Measurements from ENCODE around the gene DTX3. TPM values are rescaled to one million over a fixed set of nuclear protein-coding genes. Genes with fewer than 3 reads are reported as not detected.
"Not testable (repeated sequence)": the region's sequence is repeated elsewhere in the genome, so short reads cannot be mapped to it uniquely, and the experiment has no call there.

Gene DTX3
- total RNA-seq, 2 experiments from 2014 or later = 31.5 to 32.8 TPM

GRCh38 chr12:57613427-57614109, 8.9 kb downstream of the DTX3 start:
- Mint-ChIP-seq H3K9me3 (no peaks in the 10 kb centered on the region), H3K4me1 (peaks cover 10% of the 10 kb centered on the region), H3K36me3 (no peaks in the 10 kb centered on the region), H3K27me3 (peaks cover 63% of the 10 kb centered on the region), H3K27ac (no peak overlapping the region), H3K4me3 (no peak overlapping the region)
- POLR2A ChIA-PET = no interaction called here
- DNase-seq (no peak), ATAC-seq (ENCODE audit: low read depth) (no peak)

GRCh38 chr12:57614178-57614947, 9.7 kb downstream of the DTX3 start:
- peaks cover 71% of the 10 kb centered on the region for H3K27me3 Mint-ChIP-seq
- H3K4me1 Mint-ChIP-seq = peaks cover 15% of the 10 kb centered on the region
- no peak for DNase-seq
- no peak overlapping the region for H3K27ac Mint-ChIP-seq
- no peaks in the 10 kb centered on the region for H3K36me3 Mint-ChIP-seq
- ATAC-seq (ENCODE audit: low read depth) = no peak
- H3K4me3 Mint-ChIP-seq = no peak overlapping the region
- POLR2A ChIA-PET = no interaction called here
- H3K9me3 Mint-ChIP-seq = no peaks in the 10 kb centered on the region

- DNase-seq = no peak
- H3K27ac Mint-ChIP-seq = no peak overlapping the region
- no peak overlapping the region for H3K4me3 Mint-ChIP-seq
- POLR2A ChIA-PET = no interaction called here
- peaks cover 15% of the 10 kb centered on the region for H3K4me1 Mint-ChIP-seq
- no peaks in the 10 kb centered on the region for H3K9me3 Mint-ChIP-seq
- no peaks in the 10 kb centered on the region for H3K36me3 Mint-ChIP-seq
- no peak for ATAC-seq (ENCODE audit: low read depth)
- peaks cover 76% of the 10 kb centered on the region for H3K27me3 Mint-ChIP-seq
Measured at GRCh38 chr12:57614948-57615500, 10.4 kb downstream of the DTX3 start.

- no peak for ATAC-seq (ENCODE audit: low read depth)
- no peak overlapping the region for H3K4me3 Mint-ChIP-seq
- H3K4me1 Mint-ChIP-seq = peaks cover 18% of the 10 kb centered on the region
- H3K27me3 Mint-ChIP-seq = peaks cover 77% of the 10 kb centered on the region
- POLR2A ChIA-PET = no interaction called here
- H3K9me3 Mint-ChIP-seq = no peaks in the 10 kb centered on the region
- no peaks in the 10 kb centered on the region for H3K36me3 Mint-ChIP-seq
- no peak overlapping the region for H3K27ac Mint-ChIP-seq
- DNase-seq = no peak
Measured at GRCh38 chr12:57615637-57616036, 11.0 kb downstream of the DTX3 start.

- DNase-seq = no peak
- H3K9me3 Mint-ChIP-seq = no peaks in the 10 kb centered on the region
- no peak overlapping the region for H3K4me3 Mint-ChIP-seq
- H3K27ac Mint-ChIP-seq = no peak overlapping the region
- H3K4me1 Mint-ChIP-seq = peaks cover 24% of the 10 kb centered on the region
- H3K27me3 Mint-ChIP-seq = peaks cover 82% of the 10 kb centered on the region
- no peaks in the 10 kb centered on the region for H3K36me3 Mint-ChIP-seq
- POLR2A ChIA-PET = no interaction called here
- no peak for ATAC-seq (ENCODE audit: low read depth)
Measured at GRCh38 chr12:57616383-57617101, 11.9 kb downstream of the DTX3 start.

GRCh38 chr12:57617942-57618341, 13.3 kb downstream of the DTX3 start:
- DNase-seq (no peak), ATAC-seq (ENCODE audit: low read depth) (no peak)
- H3K27me3 Mint-ChIP-seq = peaks cover 84% of the 10 kb centered on the region
- peaks cover 27% of the 10 kb centered on the region for H3K4me1 Mint-ChIP-seq
- no peak overlapping the region for H3K4me3 Mint-ChIP-seq
- no peak overlapping the region for H3K27ac Mint-ChIP-seq
- POLR2A ChIA-PET = no interaction called here
- H3K9me3 Mint-ChIP-seq = no peaks in the 10 kb centered on the region
- H3K36me3 Mint-ChIP-seq = no peaks in the 10 kb centered on the region

- DNase-seq; POLR2A ChIA-PET; H3K36me3 Mint-ChIP-seq; ATAC-seq (ENCODE audit: low read depth); H3K9me3 Mint-ChIP-seq; H3K4me3 Mint-ChIP-seq; H3K27ac Mint-ChIP-seq: not testable (repeated sequence)
- Mint-ChIP-seq H3K27me3 (peaks cover 84% of the 10 kb centered on the region), H3K4me1 (peaks cover 27% of the 10 kb centered on the region)
Measured at GRCh38 chr12:57618431-57618830, 13.8 kb downstream of the DTX3 start.

- POLR2A ChIA-PET = interaction anchor here (0.6 to 0.8 kb wide), 2 partner anchors 13 to 125 kb away, joined by 4 read pairs; no protein-coding TSS in a partner anchor
- no peaks in the 10 kb centered on the region for H3K9me3 Mint-ChIP-seq
- no peaks in the 10 kb centered on the region for H3K36me3 Mint-ChIP-seq
- H3K4me1 Mint-ChIP-seq = peaks cover 27% of the 10 kb centered on the region
- peak overlapping the region; percentile 46 for H3K4me3 Mint-ChIP-seq
- ATAC-seq (ENCODE audit: low read depth) = no peak
- peaks cover 86% of the 10 kb centered on the region for H3K27me3 Mint-ChIP-seq
- H3K27ac Mint-ChIP-seq = peak overlapping the region; percentile 11
- DNase-seq = no peak
Measured at GRCh38 chr12:57618966-57619433, 14.4 kb downstream of the DTX3 start.

GRCh38 chr12:57619434-57620244, 15.0 kb downstream of the DTX3 start:
- H3K36me3 Mint-ChIP-seq = no peaks in the 10 kb centered on the region
- peak overlapping the region; percentile 11 for H3K27ac Mint-ChIP-seq
- H3K9me3 Mint-ChIP-seq = no peaks in the 10 kb centered on the region
- ATAC-seq (ENCODE audit: low read depth) (peak; percentile 38), DNase-seq (no peak)
- H3K27me3 Mint-ChIP-seq = peaks cover 88% of the 10 kb centered on the region
- POLR2A ChIA-PET = interaction anchor here (0.6 to 2.0 kb wide), 3 partner anchors 14 to 125 kb away, joined by 4 to 5 read pairs (median 4); no protein-coding TSS in a partner anchor
- H3K4me3 Mint-ChIP-seq = peak overlapping the region; percentile 46
- H3K4me1 Mint-ChIP-seq = peaks cover 21% of the 10 kb centered on the region

GRCh38 chr12:57620245-57620935, 15.8 kb downstream of the DTX3 start:
- H3K27me3 Mint-ChIP-seq = peaks cover 92% of the 10 kb centered on the region
- no peak for ATAC-seq (ENCODE audit: low read depth)
- no peak for DNase-seq
- no peaks in the 10 kb centered on the region for H3K36me3 Mint-ChIP-seq
- H3K4me3 Mint-ChIP-seq = peak overlapping the region; percentile 63
- POLR2A ChIA-PET = interaction anchor here (1.2 to 2.0 kb wide), 2 partner anchors 37 to 121 kb away, joined by 3 to 5 read pairs; no protein-coding TSS in a partner anchor
- H3K27ac Mint-ChIP-seq = no peak overlapping the region
- peaks cover 21% of the 10 kb centered on the region for H3K4me1 Mint-ChIP-seq
- H3K9me3 Mint-ChIP-seq = no peaks in the 10 kb centered on the region

GRCh38 chr12:57620936-57621496, 16.4 kb downstream of the DTX3 start:
- POLR2A ChIA-PET = interaction anchor here (1.2 to 2.0 kb wide), 2 partner anchors 38 to 120 kb away, joined by 3 to 5 read pairs; no protein-coding TSS in a partner anchor
- DNase-seq = no peak

More at GRCh38 chr12:57620936-57621496, 16.4 kb downstream of the DTX3 start:
- no peak for ATAC-seq (ENCODE audit: low read depth)
- H3K9me3 Mint-ChIP-seq = no peaks in the 10 kb centered on the region
- H3K27ac Mint-ChIP-seq = no peak overlapping the region
- peaks cover 21% of the 10 kb centered on the region for H3K4me1 Mint-ChIP-seq
- peak overlapping the region; percentile 63 for H3K4me3 Mint-ChIP-seq
- H3K36me3 Mint-ChIP-seq = no peaks in the 10 kb centered on the region
- H3K27me3 Mint-ChIP-seq = peaks cover 94% of the 10 kb centered on the region

Data from activated naive CD8-positive, alpha-beta T cell treated with anti-CD3 and anti-CD28 coated beads, Interleukin-2, amount 10 ng/mL, durations not matched to agents 7 days and 5 days (primary cell).